MCF 10A (cell line): ENCODE measurements around the gene MYF5. TPM values are rescaled to one million over a fixed set of nuclear protein-coding genes. Genes with fewer than 3 reads are reported as not detected.

Experiments used
- BruUV-seq: library from RNA; stranded (reverse); fragments of 400-500 nt; replicated peaks from 2 replicates; lab custom pipeline; 2021; lab: Mats Ljungman, UMichigan
- CTCF ChIA-PET: fragments of 300-600 bp; sonication (Branson Sonifier 250); formaldehyde crosslinking; extraction: SDS; loops from one replicate; lab custom pipeline; 2021; ENCODE audit warnings: antibody characterized with exemption, inconsistent platforms; lab: Yijun Ruan, JAX
- POLR2A ChIA-PET: fragments of 300-600, 350-650 bp; sonication (Branson Sonifier 250); formaldehyde crosslinking; extraction: SDS; loops from one replicate; lab custom pipeline; 2020; ENCODE audit warnings: antibody characterized with exemption, inconsistent platforms; lab: Yijun Ruan, JAX
- DNase-seq: peaks from one replicate; pipeline ENCODE4 v3.0.0-alpha.2; 2018; ENCODE audit not compliant: unreplicated experiment
- H3K27ac Mint-ChIP-seq: one replicate; pipeline ENCODE4 v1.8.0; 2022; ENCODE audit warnings: mild to moderate bottlenecking, low read depth, mixed read lengths; ENCODE audit not compliant: unreplicated experiment
- H3K27me3 Mint-ChIP-seq: one replicate; pipeline ENCODE4 v1.8.0; 2022; ENCODE audit warnings: mixed read lengths; ENCODE audit not compliant: insufficient read depth, unreplicated experiment
- H3K36me3 Mint-ChIP-seq: one replicate; pipeline ENCODE4 v1.8.0; 2022; ENCODE audit warnings: mild to moderate bottlenecking, moderate library complexity, mixed read lengths; ENCODE audit not compliant: insufficient read depth, unreplicated experiment
- H3K4me1 Mint-ChIP-seq: one replicate; pipeline ENCODE4 v1.8.0; 2022; ENCODE audit warnings: mixed read lengths; ENCODE audit not compliant: insufficient read depth, unreplicated experiment
- H3K4me3 Mint-ChIP-seq: one replicate; pipeline ENCODE4 v1.8.0; 2022; ENCODE audit warnings: mild to moderate bottlenecking, moderate library complexity, mixed read lengths; ENCODE audit not compliant: unreplicated experiment
- H3K9me3 Mint-ChIP-seq: one replicate; pipeline ENCODE4 v1.8.0; 2022; ENCODE audit warnings: mixed read lengths; ENCODE audit not compliant: unreplicated experiment
- CTCF ChIP-seq: fragments of 200-600 bp; IDR thresholded peaks from one replicate; pipeline ENCODE4 v1.8.0; 2022; ENCODE audit warnings: antibody characterized with exemption, mild to moderate bottlenecking; ENCODE audit not compliant: unreplicated experiment
- intact Hi-C: fragments of 100-400 bp; cut with micrococcal nuclease; formaldehyde crosslinking; loops from 2 replicates; pipeline ENCODE4 v1.14.1; 2022
- total RNA-seq: library from RNA; stranded (reverse); gene quantifications from 2 replicates; pipeline ENCODE4 v1.2.3, GENCODE V29; 2022

Gene MYF5
- total RNA-seq, 1 experiment from 2014 or later, result not detected

- no peaks in the 10 kb centered on the region for H3K9me3 Mint-ChIP-seq
These were observed 32.7 kb downstream of the MYF5 start for GRCh38 chr12:80749456-80749855.

GRCh38 chr12:80752464-80752863 lies 35.8 kb downstream of the MYF5 start:
- Mint-ChIP-seq H3K27me3 (peaks cover 62% of the 10 kb centered on the region), H3K36me3 (no peaks in the 10 kb centered on the region), H3K4me1 (no peaks in the 10 kb centered on the region), H3K4me3 (no peak overlapping the region), H3K9me3 (no peaks in the 10 kb centered on the region), H3K27ac (no peak overlapping the region)
- intact Hi-C loops, result no loop called here
- POLR2A ChIA-PET, result no interaction called here
- no peak for TF ChIP-seq CTCF
- CTCF ChIA-PET, result interaction anchor here (1.0 kb wide), 1 partner anchor 280 kb away, joined by 4 read pairs; no protein-coding TSS in a partner anchor
- DNase-seq, result no peak
- no TSS peak for BruUV-seq

More at GRCh38 chr12:80749456-80749855, 32.7 kb downstream of the MYF5 start:
- BruUV-seq, result no TSS peak
- no peak for TF ChIP-seq CTCF
- intact Hi-C loops, result no loop called here
- H3K4me3 Mint-ChIP-seq, result no peak overlapping the region
- ChIA-PET POLR2A (no interaction called here), CTCF (interaction anchor here (1.5 kb wide), 1 partner anchor 152 kb away, joined by 4 read pairs; no protein-coding TSS in a partner anchor)
- peaks cover 59% of the 10 kb centered on the region for H3K27me3 Mint-ChIP-seq
- no peaks in the 10 kb centered on the region for H3K36me3 Mint-ChIP-seq
- DNase-seq, result no peak
- no peak overlapping the region for H3K27ac Mint-ChIP-seq
- no peaks in the 10 kb centered on the region for H3K4me1 Mint-ChIP-seq

- BruUV-seq, result no TSS peak
- H3K27me3 Mint-ChIP-seq, result peaks cover 64% of the 10 kb centered on the region
- no peaks in the 10 kb centered on the region for H3K9me3 Mint-ChIP-seq
- intact Hi-C loops, result no loop called here
- H3K27ac Mint-ChIP-seq, result no peak overlapping the region
- ChIA-PET POLR2A (no interaction called here), CTCF (interaction anchor here (0.6 kb wide), 1 partner anchor 131 kb away, joined by 3 read pairs; no protein-coding TSS in a partner anchor)
- no peak for DNase-seq
- no peaks in the 10 kb centered on the region for H3K36me3 Mint-ChIP-seq
- TF ChIP-seq CTCF, result no peak
- H3K4me3 Mint-ChIP-seq, result no peak overlapping the region
- H3K4me1 Mint-ChIP-seq, result no peaks in the 10 kb centered on the region
These were observed 37.6 kb downstream of the MYF5 start for GRCh38 chr12:80754274-80754673.

GRCh38 chr12:80756875-80757274 lies 40.2 kb downstream of the MYF5 start:
- no peaks in the 10 kb centered on the region for H3K36me3 Mint-ChIP-seq
- H3K27ac Mint-ChIP-seq, result no peak overlapping the region
- ChIA-PET POLR2A (no interaction called here), CTCF (no interaction called here)
- H3K4me1 Mint-ChIP-seq, result no peaks in the 10 kb centered on the region
- intact Hi-C loops, result no loop called here
- no peaks in the 10 kb centered on the region for H3K9me3 Mint-ChIP-seq
- no TSS peak for BruUV-seq
- H3K27me3 Mint-ChIP-seq, result peaks cover 66% of the 10 kb centered on the region
- no peak for DNase-seq
- no peak overlapping the region for H3K4me3 Mint-ChIP-seq
- TF ChIP-seq CTCF, result no peak
